ENCODE measurements around the gene ATG13.

The ATG13 gene

GRCh38 chr11:46588915-46589314 is 28.4 kb upstream of the ATG13 start:
- FAIRE-seq: no peak
- DNase-seq (ENCODE audit: insufficient read length, low spot score): no peak
- TF ChIP-seq CTCF (IDR thresholded peaks at IDR 0.05; ENCODE audit: insufficient read depth, missing control alignments): no peak

GRCh38 chr11:46590740-46591605 is 26.4 kb upstream of the ATG13 start:
- no peak for TF ChIP-seq CTCF (IDR thresholded peaks at IDR 0.05; ENCODE audit: insufficient read depth, missing control alignments)
- no peak for DNase-seq (ENCODE audit: insufficient read length, low spot score)

DNA sequence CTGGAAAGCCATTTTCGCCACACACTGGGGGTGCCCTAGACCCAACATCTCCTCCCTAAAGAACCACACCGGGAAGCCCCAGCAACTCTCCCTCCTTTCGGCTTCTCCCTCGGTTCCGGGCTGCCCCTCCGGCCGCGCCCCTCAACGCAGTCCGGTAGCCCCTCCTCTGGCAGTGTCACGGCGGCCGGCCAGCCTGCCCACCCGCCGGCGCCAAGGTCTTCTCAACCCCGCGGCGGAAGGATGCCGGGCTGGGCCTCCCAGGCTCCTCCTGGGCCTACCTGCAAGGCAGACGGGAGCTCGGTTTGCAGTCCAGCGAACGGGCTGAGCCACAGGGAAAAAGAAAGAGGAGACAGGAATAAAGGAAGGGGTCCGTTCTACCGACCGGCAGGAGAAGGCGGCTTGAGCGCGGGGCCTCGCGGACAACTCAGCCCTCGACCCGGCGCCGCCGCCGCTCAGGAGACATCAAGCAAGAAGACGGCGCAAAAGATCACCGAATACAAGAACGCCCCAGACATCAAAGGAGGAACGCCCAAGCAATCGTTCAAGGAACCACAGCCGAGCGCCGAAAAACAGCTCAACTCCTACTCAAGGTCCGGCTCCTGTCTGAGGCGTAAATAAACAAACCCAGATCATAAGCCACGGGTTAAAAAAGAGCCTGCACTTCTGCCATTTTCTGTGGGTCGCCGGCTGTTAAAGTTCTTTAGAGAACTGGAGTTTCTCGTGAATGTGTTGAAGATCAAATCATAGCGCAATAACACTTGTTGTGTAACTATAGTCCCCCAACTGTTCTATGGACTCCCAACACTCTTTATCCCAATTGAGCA is 23.6 kb upstream of the ATG13 start, which contains the start of gene AMBRA1:
Gene AMBRA1 (minus strand): TSS at position 474 of the 824 bp plus-strand sequence. CDS start 45,643 bp downstream, outside the sequence.
- FAIRE-seq (no peak), DNase-seq (ENCODE audit: insufficient read length, low spot score) (peak; percentile 61)
- TF ChIP-seq CTCF (IDR thresholded peaks at IDR 0.05; ENCODE audit: insufficient read depth, missing control alignments): no peak

More at GRCh38 chr11:46590740-46591605, 26.4 kb upstream of the ATG13 start:
- FAIRE-seq: no peak

DNA sequence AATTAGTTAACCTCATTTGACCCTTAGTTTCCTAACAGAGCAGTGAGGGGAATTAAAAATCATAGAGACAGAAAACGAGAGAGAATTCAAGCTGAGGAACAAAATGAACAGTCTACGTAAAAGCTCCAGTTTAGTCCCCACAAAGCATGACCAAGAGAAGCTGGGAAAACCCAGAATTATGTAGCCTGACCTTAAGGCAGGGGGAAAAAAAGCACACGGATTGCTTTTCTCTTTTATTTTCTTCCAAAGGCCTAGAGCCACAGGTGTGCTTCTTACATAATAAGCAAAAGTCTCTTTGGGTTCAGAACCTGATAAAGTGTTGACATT is 23.0 kb upstream of the ATG13 start:
- DNase-seq (ENCODE audit: insufficient read length, low spot score): no peak
- no peak for TF ChIP-seq CTCF (IDR thresholded peaks at IDR 0.05; ENCODE audit: insufficient read depth, missing control alignments)
- no peak for FAIRE-seq

- FAIRE-seq: no peak
- TF ChIP-seq CTCF (IDR thresholded peaks at IDR 0.05; ENCODE audit: insufficient read depth, missing control alignments): no peak
- no peak for DNase-seq (ENCODE audit: insufficient read length, low spot score)
These were observed 22.6 kb upstream of the ATG13 start for GRCh38 chr11:46594785-46595184.

GRCh38 chr11:46597155-46597554 is 20.2 kb upstream of the ATG13 start:
- DNase-seq (ENCODE audit: insufficient read length, low spot score) (no peak), FAIRE-seq (no peak)
- no peak for TF ChIP-seq CTCF (IDR thresholded peaks at IDR 0.05; ENCODE audit: insufficient read depth, missing control alignments)

Measured in D721Med (cell line).